ENCODE results near the gene DHRS12.

The DHRS12 gene

GRCh38 chr13:51780099-51780498 is 23.9 kb downstream of the DHRS12 start:
- DNase-seq, result no peak

- no peak for DNase-seq
Observed at GRCh38 chr13:51778392-51778791, 25.6 kb downstream of the DHRS12 start.

GRCh38 chr13:51777921-51778320 is 26.0 kb downstream of the DHRS12 start:
- no peak for DNase-seq

- DNase-seq, result no peak
Observed at GRCh38 chr13:51776179-51776578, 27.8 kb downstream of the DHRS12 start.

GRCh38 chr13:51773515-51773914 is 30.4 kb downstream of the DHRS12 start:
- no peak for DNase-seq

GRCh38 chr13:51772781-51773180 is 31.2 kb downstream of the DHRS12 start:
- DNase-seq, result no peak

GRCh38 chr13:51772105-51772455 is 31.9 kb downstream of the DHRS12 start:
- no peak for DNase-seq

- no peak for DNase-seq
Observed at GRCh38 chr13:51771418-51772104, 32.4 kb downstream of the DHRS12 start.

GRCh38 chr13:51770681-51771417 is 33.1 kb downstream of the DHRS12 start:
- no peak for DNase-seq

GRCh38 chr13:51770160-51770559 is 33.8 kb downstream of the DHRS12 start:
- DNase-seq, result no peak

- DNase-seq, result no peak
Observed at GRCh38 chr13:51769455-51770127, 34.4 kb downstream of the DHRS12 start.

GRCh38 chr13:51768976-51769375 is 35.0 kb downstream of the DHRS12 start:
- no peak for DNase-seq

- no peak for DNase-seq
Observed at GRCh38 chr13:51768378-51768921, 35.5 kb downstream of the DHRS12 start.

- DNase-seq, result no peak
Observed at GRCh38 chr13:51767100-51767499, 36.9 kb downstream of the DHRS12 start.

GRCh38 chr13:51765142-51765515 is 38.8 kb downstream of the DHRS12 start:
- no peak for DNase-seq

GRCh38 chr13:51764184-51765141 is 39.5 kb downstream of the DHRS12 start:
- peak; percentile 67 for DNase-seq

GRCh38 chr13:51763486-51763885 is 40.5 kb downstream of the DHRS12 start:
- DNase-seq, result no peak

GRCh38 chr13:51761643-51762350 is 42.2 kb downstream of the DHRS12 start:
- DNase-seq, result no peak

GRCh38 chr13:51760592-51760991 is 43.4 kb downstream of the DHRS12 start:
- no peak for DNase-seq

GRCh38 chr13:51759240-51759639 is 44.7 kb downstream of the DHRS12 start:
- no peak for DNase-seq

GRCh38 chr13:51758691-51759090 is 45.3 kb downstream of the DHRS12 start:
- no peak for DNase-seq

- no peak for DNase-seq
Observed at GRCh38 chr13:51756651-51757050, 47.3 kb downstream of the DHRS12 start.
